NB4 (cell line): ENCODE measurements around the gene TLE5.

Experiments
- CTCF ChIP-seq: IDR thresholded peaks from one replicate; pipeline ENCODE4 v1.5.1; 2012; ENCODE audit warnings: low read depth, low read length
- MAX ChIP-seq: IDR thresholded peaks from 2 replicates; pipeline ENCODE4 v1.6.1; 2011; ENCODE audit warnings: low read depth, low read length

GRCh38 chr19:3003046-3003445 is 59.2 kb downstream of the TLE5 start:
- no peak for TF ChIP-seq CTCF
- no peak for TF ChIP-seq MAX
